ENCODE results near the gene PSMC3IP. TPM values are rescaled to one million over a fixed set of nuclear protein-coding genes. Genes with fewer than 3 reads are reported as not detected.

Gene PSMC3IP
- total RNA-seq, 1 experiment from 2014 or later = 37.4 TPM

- H2AK5ac ChIP-seq (ENCODE audit: insufficient read length, low read length) = no peak overlapping the region
Observed at GRCh38 chr17:42555122-42555622, 22.4 kb downstream of the PSMC3IP start.

More at GRCh38 chr17:42555122-42555622, 22.4 kb downstream of the PSMC3IP start:
- Histone ChIP-seq H2BK15ac (ENCODE audit: low read depth, low read length) (no peak overlapping the region), H4K5ac (ENCODE audit: insufficient read length, low read depth, low read length) (no peak overlapping the region), H2BK20ac (ENCODE audit: low read depth, low read length, poor library complexity, severe bottlenecking) (no peak overlapping the region), H3K9me3 (ENCODE audit: control insufficient read depth, low read depth, low read length) (no peaks in the 10 kb centered on the region), H3K27ac (ENCODE audit: insufficient read length, low read depth, low read length) (no peak overlapping the region), H3K18ac (ENCODE audit: insufficient read length, low read depth, low read length) (no peak overlapping the region), H3T11ph (ENCODE audit: low read length) (no peak overlapping the region), H3K79me1 (ENCODE audit: insufficient read depth, low read depth, low read length, poor library complexity, severe bottlenecking) (no peaks in the 10 kb centered on the region), H3K27me3 (ENCODE audit: insufficient read depth, low read length) (no peaks in the 10 kb centered on the region), H3K56ac (ENCODE audit: insufficient read length, low read depth, low read length) (no peak overlapping the region), H3K79me2 (ENCODE audit: insufficient read depth, low read length) (no peaks in the 10 kb centered on the region), H2BK5ac (ENCODE audit: insufficient read length, low read length) (no peak overlapping the region), H2AFZ (ENCODE audit: low read length) (no peak overlapping the region), H3K4me1 (ENCODE audit: insufficient read depth, low read length) (no peaks in the 10 kb centered on the region), H3K23ac (ENCODE audit: insufficient read length, low read depth, low read length) (no peak overlapping the region), H4K91ac (ENCODE audit: insufficient read length, low read depth, low read length) (no peak overlapping the region), H3K9ac (ENCODE audit: extremely low read depth, insufficient read length, low read length) (peak overlapping the region; percentile 85), H2BK120ac (ENCODE audit: low read depth, low read length, poor library complexity, severe bottlenecking) (no peak overlapping the region), H3K14ac (ENCODE audit: insufficient read depth, low read length) (no peak overlapping the region), H2BK12ac (ENCODE audit: insufficient read length, low read depth, low read length) (no peak overlapping the region), H3K4ac (ENCODE audit: low read depth, low read length) (no peak overlapping the region), H3K4me2 (ENCODE audit: insufficient read depth, insufficient read length, low read length) (peak overlapping the region; percentile 43), H4K20me1 (ENCODE audit: control insufficient read depth, insufficient read depth, insufficient read length) (no peaks in the 10 kb centered on the region), H3K23me2 (ENCODE audit: insufficient read length, low read depth, low read length, poor library complexity, severe bottlenecking) (peaks cover 7% of the 10 kb centered on the region), H4K8ac (replicated peaks; ENCODE audit: insufficient read length, low read depth, low read length) (no peak overlapping the region)
- H3K36me3 Mint-ChIP-seq (ENCODE audit: insufficient read depth in 1 of 3, low read depth in 3 of 3) = no peaks in the 10 kb centered on the region
- H3K4me1 Mint-ChIP-seq = peaks cover 10 to 26% of the 10 kb centered on the region in 2 experiments
- peak overlapping the region in 2 of 3 experiments; percentile 74 to 96; a peak in 2 of 7 replicates for H3K27ac Mint-ChIP-seq
- H3K9me3 Mint-ChIP-seq = no peaks in the 10 kb centered on the region
- DNase-seq = no peak
- no peaks in the 10 kb centered on the region for H3K27me3 Mint-ChIP-seq (ENCODE audit: low read depth)
- no CpG with 5 or more reads among the region's 4 CpGs for WGBS (ENCODE audit: extremely low coverage, insufficient read length, low lambda C conversion rate)
- H3K4me3 Mint-ChIP-seq = peak overlapping the region; percentile 85 to 92
- TF ChIP-seq, protein P1, sequence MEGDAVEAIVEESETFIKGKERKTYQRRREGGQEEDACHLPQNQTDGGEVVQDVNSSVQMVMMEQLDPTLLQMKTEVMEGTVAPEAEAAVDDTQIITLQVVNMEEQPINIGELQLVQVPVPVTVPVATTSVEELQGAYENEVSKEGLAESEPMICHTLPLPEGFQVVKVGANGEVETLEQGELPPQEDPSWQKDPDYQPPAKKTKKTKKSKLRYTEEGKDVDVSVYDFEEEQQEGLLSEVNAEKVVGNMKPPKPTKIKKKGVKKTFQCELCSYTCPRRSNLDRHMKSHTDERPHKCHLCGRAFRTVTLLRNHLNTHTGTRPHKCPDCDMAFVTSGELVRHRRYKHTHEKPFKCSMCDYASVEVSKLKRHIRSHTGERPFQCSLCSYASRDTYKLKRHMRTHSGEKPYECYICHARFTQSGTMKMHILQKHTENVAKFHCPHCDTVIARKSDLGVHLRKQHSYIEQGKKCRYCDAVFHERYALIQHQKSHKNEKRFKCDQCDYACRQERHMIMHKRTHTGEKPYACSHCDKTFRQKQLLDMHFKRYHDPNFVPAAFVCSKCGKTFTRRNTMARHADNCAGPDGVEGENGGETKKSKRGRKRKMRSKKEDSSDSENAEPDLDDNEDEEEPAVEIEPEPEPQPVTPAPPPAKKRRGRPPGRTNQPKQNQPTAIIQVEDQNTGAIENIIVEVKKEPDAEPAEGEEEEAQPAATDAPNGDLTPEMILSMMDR (conservative IDR thresholded peaks at IDR 0.05) = no peak
